Central memory CD8-positive, alpha-beta T cell (primary cell): ENCODE measurements around the gene CENPP.

Source experiments
- ATAC-seq: fragments of 150-1000 bp; cut with Tn5 transposase; replicated peaks from 2 replicates; pipeline ENCODE4 v1.10.0; 2022; ENCODE audit warnings: mild to moderate bottlenecking, moderate FRiP score, moderate number of reproducible peaks; ENCODE audit not compliant: poor library complexity, severe bottlenecking; ENCODE audit errors: extremely low read depth
- DNase-seq, 2 donors: peaks; one replicate each; pipeline ENCODE4 v3.0.0; 2021; ENCODE audit warnings: low spot score in 2 of 2
- H3K27ac Mint-ChIP-seq: one replicate; pipeline ENCODE4 v1.8.0; 2022; ENCODE audit warnings: low read depth, mild to moderate bottlenecking, moderate library complexity, mixed read lengths
- H3K27me3 Mint-ChIP-seq: one replicate; pipeline ENCODE4 v1.8.0; 2022; ENCODE audit warnings: mixed read lengths
- H3K36me3 Mint-ChIP-seq: one replicate; pipeline ENCODE4 v1.8.0; 2022; ENCODE audit warnings: mild to moderate bottlenecking, moderate library complexity, mixed read lengths; ENCODE audit not compliant: insufficient read depth
- H3K4me1 Mint-ChIP-seq: one replicate; pipeline ENCODE4 v1.8.0; 2022; ENCODE audit warnings: mixed read lengths
- H3K4me3 Mint-ChIP-seq: one replicate; pipeline ENCODE4 v1.8.0; 2022; ENCODE audit warnings: mild to moderate bottlenecking, moderate library complexity, mixed read lengths
- H3K9me3 Mint-ChIP-seq: one replicate; pipeline ENCODE4 v1.8.0; 2022; ENCODE audit warnings: mixed read lengths

The CENPP gene

DNA sequence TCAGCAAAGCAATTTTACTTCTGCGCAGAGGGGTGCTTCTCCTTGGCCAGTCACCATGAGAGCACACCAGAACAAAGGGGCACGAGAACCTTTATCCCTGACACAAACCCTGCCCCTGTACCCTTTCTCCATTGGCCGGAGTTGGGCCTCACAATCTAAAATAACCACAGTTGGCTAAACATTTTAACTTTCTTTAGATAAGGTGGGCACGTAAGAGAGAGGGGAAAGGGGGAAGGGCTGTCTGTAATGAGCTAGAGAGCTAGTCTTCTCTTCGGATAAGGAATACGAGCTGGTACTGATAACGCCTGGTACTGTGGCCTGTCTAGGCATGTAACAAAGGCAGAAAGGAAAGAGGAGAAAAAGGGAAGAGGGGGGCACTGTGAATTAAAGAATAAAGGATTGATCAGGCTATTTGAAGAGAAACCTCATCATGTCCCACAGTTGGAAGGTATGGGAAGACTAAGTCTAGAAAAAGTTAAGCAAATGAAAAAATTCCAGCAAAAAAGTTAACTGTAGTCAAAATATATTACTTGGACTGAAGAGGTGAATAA lies 30.4 kb upstream of the CENPP start:
- H3K27me3 Mint-ChIP-seq: no peaks in the 10 kb centered on the region
- ATAC-seq (no peak), DNase-seq (no peak)
- H3K4me3 Mint-ChIP-seq: no peak overlapping the region
- peaks cover 35% of the 10 kb centered on the region for H3K36me3 Mint-ChIP-seq
- peak overlapping the region; percentile 54 for H3K27ac Mint-ChIP-seq
- no peaks in the 10 kb centered on the region for H3K9me3 Mint-ChIP-seq
- H3K4me1 Mint-ChIP-seq: peaks cover 34% of the 10 kb centered on the region

DNA sequence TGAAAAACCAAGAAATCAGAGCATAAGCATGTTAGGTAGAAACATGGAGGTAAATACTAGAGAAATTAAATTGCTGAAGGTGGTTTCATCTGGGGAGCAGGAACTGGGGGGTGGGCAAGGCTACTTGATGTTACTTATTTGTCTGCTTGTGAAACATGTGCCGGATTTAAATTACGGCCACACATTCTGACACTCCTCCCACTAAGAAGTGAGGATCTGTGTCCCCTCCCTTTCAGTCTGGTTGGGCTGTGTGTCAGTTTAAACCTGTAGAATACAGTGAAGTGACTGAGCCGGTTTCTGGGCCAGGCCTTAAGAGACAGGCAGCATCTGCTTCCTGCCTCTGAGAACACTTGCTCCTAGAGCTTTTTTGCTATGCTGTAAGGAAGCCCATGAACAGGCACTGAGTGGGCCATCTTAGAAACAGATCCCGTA lies 29.9 kb upstream of the CENPP start:
- no peak overlapping the region for H3K4me3 Mint-ChIP-seq
- no peaks in the 10 kb centered on the region for H3K27me3 Mint-ChIP-seq
- ATAC-seq: no peak
- peaks cover 33% of the 10 kb centered on the region for H3K4me1 Mint-ChIP-seq
- H3K36me3 Mint-ChIP-seq: peaks cover 38% of the 10 kb centered on the region
- H3K27ac Mint-ChIP-seq: peak overlapping the region; percentile 54
- H3K9me3 Mint-ChIP-seq: no peaks in the 10 kb centered on the region
- DNase-seq: no peak

DNA sequence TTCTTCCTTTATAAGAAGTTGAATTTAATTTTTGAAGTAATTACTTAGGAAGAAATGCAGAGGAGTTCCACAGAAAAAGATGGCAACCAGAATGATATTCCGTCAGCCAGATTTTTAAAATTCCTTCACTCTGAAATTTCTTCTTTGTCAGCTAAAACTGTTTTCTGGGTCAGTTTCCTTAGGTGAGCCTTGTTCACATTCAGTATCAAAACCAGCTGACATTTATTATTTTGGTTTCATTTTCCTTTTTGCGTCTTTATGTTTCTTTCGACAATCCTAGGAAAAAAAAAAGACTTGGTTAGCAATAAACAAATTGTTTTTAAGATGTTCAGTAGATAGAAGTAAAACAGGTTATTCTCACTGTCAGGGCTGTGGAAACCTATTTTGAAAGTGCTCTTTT lies 28.1 kb upstream of the CENPP start:
- H3K9me3 Mint-ChIP-seq: no peaks in the 10 kb centered on the region
- no peak overlapping the region for H3K4me3 Mint-ChIP-seq
- peak overlapping the region; percentile 75 for H3K27ac Mint-ChIP-seq
- peaks cover 21% of the 10 kb centered on the region for H3K4me1 Mint-ChIP-seq
- no peaks in the 10 kb centered on the region for H3K27me3 Mint-ChIP-seq
- DNase-seq (no peak), ATAC-seq (no peak)
- peaks cover 47% of the 10 kb centered on the region for H3K36me3 Mint-ChIP-seq

DNA sequence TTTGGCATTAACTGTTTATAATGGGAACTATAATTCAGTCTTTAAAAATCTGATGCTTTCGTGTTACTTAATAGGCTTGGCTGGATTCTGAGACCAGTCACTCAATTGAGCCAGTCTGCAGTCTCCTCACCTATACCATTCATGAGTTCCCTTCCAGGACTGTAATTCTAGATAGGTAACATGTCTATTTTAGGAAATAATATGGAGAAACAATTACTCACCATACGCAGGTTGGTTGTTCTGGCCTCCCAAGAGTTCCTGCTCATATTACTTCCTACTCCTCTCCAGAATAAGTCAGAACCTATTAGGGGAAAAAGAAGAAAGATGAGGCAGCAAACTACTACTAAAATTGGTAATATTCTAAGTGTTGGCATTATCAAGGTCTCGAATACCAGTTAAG lies 27.7 kb upstream of the CENPP start:
- Mint-ChIP-seq H3K27ac (peak overlapping the region; percentile 75), H3K9me3 (no peaks in the 10 kb centered on the region), H3K4me1 (peaks cover 20% of the 10 kb centered on the region), H3K27me3 (no peaks in the 10 kb centered on the region), H3K36me3 (peaks cover 50% of the 10 kb centered on the region), H3K4me3 (no peak overlapping the region)
- DNase-seq (no peak), ATAC-seq (no peak)

DNA sequence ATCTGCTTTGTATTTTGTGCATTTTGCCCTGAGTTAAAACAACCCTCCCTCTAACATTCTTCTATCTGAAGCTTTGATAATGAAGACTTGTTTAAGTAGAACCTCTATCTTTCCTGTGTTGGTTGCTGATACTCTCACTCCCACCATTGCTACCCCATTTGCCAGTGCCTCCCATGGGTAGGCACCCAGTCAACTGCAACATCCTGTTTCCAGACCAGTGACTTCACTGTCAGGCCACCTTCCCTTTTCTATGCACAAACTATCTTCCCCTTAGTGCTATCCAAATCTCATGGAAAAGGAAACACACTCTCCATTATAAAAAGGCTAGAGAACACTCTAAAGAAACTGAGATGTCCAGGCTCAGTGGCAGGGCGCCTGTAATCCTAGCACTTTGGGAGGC lies 26.6 kb upstream of the CENPP start:
- ATAC-seq (no peak), DNase-seq (no peak)
- H3K27me3 Mint-ChIP-seq: no peaks in the 10 kb centered on the region
- H3K4me3 Mint-ChIP-seq: no peak overlapping the region
- H3K9me3 Mint-ChIP-seq: no peaks in the 10 kb centered on the region
- H3K36me3 Mint-ChIP-seq: peaks cover 51% of the 10 kb centered on the region
- H3K4me1 Mint-ChIP-seq: peaks cover 10% of the 10 kb centered on the region
- no peak overlapping the region for H3K27ac Mint-ChIP-seq

DNA sequence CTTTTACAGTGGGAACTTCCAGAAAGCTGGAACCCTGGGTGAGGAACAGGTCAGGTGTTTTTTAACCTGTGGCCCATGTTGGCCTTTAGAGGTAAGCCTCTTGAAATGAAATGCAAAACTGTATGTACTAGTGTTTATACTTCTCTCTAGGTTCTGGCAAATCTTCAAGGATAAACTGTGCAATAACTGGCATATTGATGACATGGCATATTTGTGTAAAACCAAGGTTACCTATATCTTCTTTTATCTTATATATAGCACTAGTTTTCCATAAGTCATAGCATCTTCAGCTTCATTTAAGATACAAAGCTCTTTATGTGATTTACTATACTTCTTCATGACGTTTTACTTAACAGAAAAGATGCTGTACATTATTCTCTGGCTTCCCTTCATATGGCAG lies 24.8 kb upstream of the CENPP start:
- no peak for DNase-seq
- Mint-ChIP-seq H3K36me3 (peaks cover 56% of the 10 kb centered on the region), H3K4me1 (peaks cover 5% of the 10 kb centered on the region), H3K27me3 (no peaks in the 10 kb centered on the region), H3K27ac (no peak overlapping the region), H3K9me3 (no peaks in the 10 kb centered on the region), H3K4me3 (no peak overlapping the region)
- ATAC-seq: no peak

DNA sequence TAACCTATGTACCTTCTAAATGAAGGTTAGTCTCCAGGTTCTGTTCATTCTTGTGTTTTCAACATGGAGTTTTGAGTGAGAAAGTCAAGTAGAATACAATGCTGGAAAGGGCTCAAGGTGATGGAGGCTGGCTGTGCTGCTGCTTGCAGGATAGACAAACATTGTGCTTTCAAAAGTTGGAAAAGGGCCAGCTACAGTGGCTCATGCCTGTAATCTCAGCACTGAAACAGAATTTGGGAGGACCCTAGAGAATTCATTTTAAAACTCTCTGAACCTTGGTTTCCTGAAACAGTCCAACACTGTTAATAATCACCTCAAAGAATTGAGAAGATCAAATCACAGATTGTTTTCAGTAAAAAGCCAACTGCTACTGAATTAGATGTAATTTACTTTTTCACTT lies 16.9 kb upstream of the CENPP start:
- H3K4me3 Mint-ChIP-seq: no peak overlapping the region
- H3K4me1 Mint-ChIP-seq: peaks cover 24% of the 10 kb centered on the region
- no peaks in the 10 kb centered on the region for H3K9me3 Mint-ChIP-seq
- peaks cover 56% of the 10 kb centered on the region for H3K36me3 Mint-ChIP-seq
- no peaks in the 10 kb centered on the region for H3K27me3 Mint-ChIP-seq
- no peak for DNase-seq
- no peak overlapping the region for H3K27ac Mint-ChIP-seq
- no peak for ATAC-seq

DNA sequence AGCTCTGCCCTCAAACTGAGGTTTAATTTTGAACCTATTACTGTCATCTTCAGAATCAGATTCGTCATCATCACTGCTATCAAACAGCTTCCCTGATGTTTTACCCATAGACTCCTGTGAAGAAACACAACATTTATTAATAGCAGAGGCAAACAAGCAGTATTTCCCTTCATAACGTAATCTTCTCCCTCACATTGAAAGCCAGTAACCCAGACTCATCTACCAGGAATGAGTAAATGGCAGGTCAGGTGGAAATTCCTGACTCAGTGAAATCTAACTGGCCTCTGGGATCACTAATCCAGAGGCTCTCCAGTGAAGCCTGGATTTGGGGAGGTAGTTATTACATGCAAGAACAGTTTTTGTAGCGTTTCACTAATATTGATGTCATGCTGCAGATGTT lies 15.2 kb upstream of the CENPP start:
- no peak overlapping the region for H3K4me3 Mint-ChIP-seq
- H3K4me1 Mint-ChIP-seq: peaks cover 24% of the 10 kb centered on the region
- no peak overlapping the region for H3K27ac Mint-ChIP-seq
- H3K27me3 Mint-ChIP-seq: no peaks in the 10 kb centered on the region
- ATAC-seq: no peak
- H3K36me3 Mint-ChIP-seq: peaks cover 55% of the 10 kb centered on the region
- H3K9me3 Mint-ChIP-seq: no peaks in the 10 kb centered on the region
- no peak for DNase-seq

DNA sequence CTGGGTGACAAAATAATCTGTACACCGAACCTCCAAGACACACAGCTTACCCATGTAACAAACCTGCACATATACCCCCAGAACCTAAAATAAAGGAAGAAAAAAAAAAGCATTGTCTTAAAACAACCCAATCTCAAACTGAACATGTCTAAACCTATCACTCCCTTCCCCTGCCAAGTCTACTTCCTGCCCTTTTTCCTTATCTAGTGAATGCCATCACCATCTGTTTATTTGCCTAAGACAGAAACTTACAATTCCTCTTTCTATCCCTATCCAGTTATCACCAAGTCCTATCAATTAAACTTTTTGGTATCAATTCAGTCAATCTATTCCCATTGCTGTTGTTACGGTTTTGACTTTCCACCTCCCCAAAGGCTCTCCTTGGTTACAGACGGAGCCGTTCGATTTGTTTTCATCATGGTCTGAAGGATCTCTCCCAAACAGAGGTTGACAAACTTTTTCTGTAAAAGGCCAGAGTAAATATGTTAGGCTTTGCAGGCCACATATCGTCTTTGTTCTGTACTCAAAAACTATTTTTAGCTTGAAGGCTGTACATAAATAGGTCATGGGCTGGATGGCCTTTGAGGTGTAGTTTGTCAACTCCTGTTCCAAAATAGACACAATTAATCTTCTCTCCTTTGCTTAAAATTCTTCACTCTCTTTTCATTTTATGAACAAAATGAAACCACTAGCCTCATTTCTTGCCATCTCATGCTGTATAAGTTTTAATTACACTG lies 12.7 kb upstream of the CENPP start:
- peak overlapping the region; percentile 38 for H3K27ac Mint-ChIP-seq
- peaks cover 24% of the 10 kb centered on the region for H3K4me1 Mint-ChIP-seq
- H3K4me3 Mint-ChIP-seq: no peak overlapping the region
- DNase-seq (no peak), ATAC-seq (no peak)
- H3K9me3 Mint-ChIP-seq: no peaks in the 10 kb centered on the region
- H3K27me3 Mint-ChIP-seq: no peaks in the 10 kb centered on the region
- H3K36me3 Mint-ChIP-seq: peaks cover 56% of the 10 kb centered on the region

DNA sequence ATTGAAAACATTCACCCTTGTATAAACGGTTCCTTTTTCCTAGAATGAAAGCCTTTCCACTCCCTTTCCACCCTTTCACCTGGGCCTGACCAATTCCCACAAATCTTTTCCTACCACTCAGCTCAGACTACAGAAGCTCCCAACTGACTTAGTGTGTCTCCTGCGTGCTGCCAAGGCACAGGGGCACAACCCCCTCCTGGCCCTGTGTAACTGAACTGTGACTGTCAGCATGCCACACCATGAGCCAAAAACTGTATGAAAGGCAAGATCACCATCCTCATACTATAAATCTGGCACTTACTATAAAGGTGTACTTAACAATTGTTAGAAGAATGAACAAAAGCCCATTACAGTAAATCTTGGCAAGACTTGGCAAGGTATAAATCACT lies 12.1 kb upstream of the CENPP start:
- Mint-ChIP-seq H3K9me3 (no peaks in the 10 kb centered on the region), H3K36me3 (peaks cover 55% of the 10 kb centered on the region), H3K4me1 (peaks cover 24% of the 10 kb centered on the region), H3K27me3 (no peaks in the 10 kb centered on the region), H3K4me3 (no peak overlapping the region), H3K27ac (peak overlapping the region; percentile 38)
- ATAC-seq: no peak
- DNase-seq: no peak

DNA sequence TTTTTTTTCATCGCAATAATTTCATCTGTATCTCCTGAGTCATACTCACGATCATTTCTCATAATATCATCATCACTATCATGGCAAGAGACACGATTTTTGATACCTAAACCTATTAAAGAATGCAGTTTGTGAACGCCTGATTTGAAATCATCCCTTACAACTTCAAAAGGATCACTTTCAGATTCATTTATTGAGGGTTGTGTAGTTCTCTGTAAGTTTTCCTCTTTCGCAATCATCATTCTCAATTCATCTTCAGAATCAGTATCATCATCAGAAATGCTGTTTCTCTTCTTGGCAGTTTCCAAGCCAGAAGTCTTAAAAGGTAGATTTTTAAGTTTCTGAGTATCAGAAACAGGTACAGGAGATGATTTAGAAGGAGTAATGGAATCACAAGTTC lies 10.3 kb upstream of the CENPP start:
- ATAC-seq (no peak), DNase-seq (no peak)
- peaks cover 52% of the 10 kb centered on the region for H3K36me3 Mint-ChIP-seq
- H3K27me3 Mint-ChIP-seq: no peaks in the 10 kb centered on the region
- H3K9me3 Mint-ChIP-seq: no peaks in the 10 kb centered on the region
- no peak overlapping the region for H3K27ac Mint-ChIP-seq
- peaks cover 24% of the 10 kb centered on the region for H3K4me1 Mint-ChIP-seq
- H3K4me3 Mint-ChIP-seq: no peak overlapping the region

DNA sequence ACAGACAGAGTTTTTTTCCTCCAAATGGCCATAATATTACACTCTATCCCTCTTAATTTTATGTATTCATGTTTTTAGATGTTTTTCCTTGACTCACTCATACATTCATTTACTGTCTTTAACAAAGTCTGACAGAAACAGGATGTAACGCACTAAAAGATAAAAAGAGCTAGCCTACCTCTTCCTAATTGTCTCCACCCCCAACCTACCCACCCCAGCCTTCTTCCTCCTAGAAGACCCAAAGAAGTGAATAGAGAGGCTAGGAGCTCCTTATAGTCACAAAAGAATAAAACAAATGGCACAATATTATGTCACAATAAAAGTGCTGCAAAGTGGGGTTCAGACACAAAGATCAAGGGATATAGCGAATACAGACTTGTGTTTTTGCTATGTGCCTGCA lies 1.3 kb upstream of the CENPP start:
- no peaks in the 10 kb centered on the region for H3K27me3 Mint-ChIP-seq
- DNase-seq: no peak
- H3K27ac Mint-ChIP-seq: peak overlapping the region; percentile 96
- ATAC-seq: no peak
- H3K9me3 Mint-ChIP-seq: no peaks in the 10 kb centered on the region
- peaks cover 34% of the 10 kb centered on the region for H3K36me3 Mint-ChIP-seq
- H3K4me3 Mint-ChIP-seq: peak overlapping the region; percentile 92
- peaks cover 24% of the 10 kb centered on the region for H3K4me1 Mint-ChIP-seq

DNA sequence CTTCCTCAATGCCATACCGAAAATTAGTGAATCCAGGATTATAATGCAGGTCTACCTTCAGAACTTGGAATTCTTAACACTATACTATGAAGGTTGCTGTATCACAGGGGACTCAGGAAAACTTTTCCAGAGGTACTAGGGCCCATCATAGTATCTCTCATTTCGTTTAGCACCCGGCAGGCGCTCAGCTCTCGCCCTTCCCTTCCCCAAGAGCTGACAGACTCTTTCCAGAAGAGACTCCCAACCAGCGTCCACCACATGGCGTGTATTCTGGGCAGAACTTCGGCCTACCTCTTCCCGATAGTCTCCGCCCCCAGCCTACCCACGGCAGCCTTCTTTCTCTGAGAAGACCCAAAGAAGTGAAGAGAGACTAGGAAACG lies 874 bp upstream of the CENPP start:
- Mint-ChIP-seq H3K4me1 (peaks cover 24% of the 10 kb centered on the region), H3K4me3 (peak overlapping the region; percentile 92), H3K36me3 (peaks cover 34% of the 10 kb centered on the region), H3K27ac (peak overlapping the region; percentile 96), H3K9me3 (no peaks in the 10 kb centered on the region), H3K27me3 (no peaks in the 10 kb centered on the region)
- DNase-seq: no peak
- ATAC-seq: peak; percentile 29
